Activated CD8-positive, alpha-beta T cell treated with anti-CD3 and anti-CD28 coated beads, Interleukin-2, amount 10 ng/mL, durations not matched to agents 7 days and 5 days (primary cell): ENCODE results near the gene HELQ. TPM values are rescaled to one million over a fixed set of nuclear protein-coding genes. Genes with fewer than 3 reads are reported as not detected.
A peak's percentile ranks its signal among the peaks of the same experiment; 100 is the strongest.

Experiments used
- ATAC-seq: fragments of 150-1000 bp; cut with Tn5 transposase; one replicate; pipeline ENCODE4 v1.10.0; 2021; ENCODE audit warnings: moderate library complexity
- CTCF ChIA-PET: fragments of 350-600 bp; sonication (Branson Sonifier 250); formaldehyde crosslinking; loops from one replicate; lab custom pipeline; 2021; ENCODE audit warnings: antibody characterized with exemption; lab: Charles Lee
- POLR2A ChIA-PET: fragments of 350-600 bp; sonication (Branson Sonifier 250); formaldehyde crosslinking; loops from one replicate; lab custom pipeline; 2021; ENCODE audit warnings: antibody characterized with exemption; lab: Charles Lee
- DNase-seq: peaks from one replicate; pipeline ENCODE4 v3.0.0-alpha.2; 2020
- H3K27ac Mint-ChIP-seq: one replicate; pipeline ENCODE4 v1.8.0; 2021; ENCODE audit warnings: mild to moderate bottlenecking, mixed read lengths
- H3K27me3 Mint-ChIP-seq: one replicate; pipeline ENCODE4 v1.8.0; 2021; ENCODE audit warnings: low read depth, mixed read lengths
- H3K36me3 Mint-ChIP-seq: one replicate; pipeline ENCODE4 v1.8.0; 2021; ENCODE audit warnings: low read depth, mixed read lengths
- H3K4me1 Mint-ChIP-seq: one replicate; pipeline ENCODE4 v1.8.0; 2021; ENCODE audit warnings: low read depth, mixed read lengths
- H3K4me3 Mint-ChIP-seq: one replicate; pipeline ENCODE4 v1.8.0; 2021; ENCODE audit warnings: mild to moderate bottlenecking, mixed read lengths
- H3K9me3 Mint-ChIP-seq: one replicate; pipeline ENCODE4 v1.8.0; 2022; ENCODE audit warnings: mixed read lengths; ENCODE audit not compliant: insufficient read depth
- total RNA-seq, 2 experiments: library from RNA; stranded (reverse); gene quantifications; one replicate each; pipeline ENCODE4 v1.2.3, GENCODE V29; 2021

Gene HELQ
- total RNA-seq, 2 experiments from 2014 or later, result 17.5 to 18.6 TPM

DNA sequence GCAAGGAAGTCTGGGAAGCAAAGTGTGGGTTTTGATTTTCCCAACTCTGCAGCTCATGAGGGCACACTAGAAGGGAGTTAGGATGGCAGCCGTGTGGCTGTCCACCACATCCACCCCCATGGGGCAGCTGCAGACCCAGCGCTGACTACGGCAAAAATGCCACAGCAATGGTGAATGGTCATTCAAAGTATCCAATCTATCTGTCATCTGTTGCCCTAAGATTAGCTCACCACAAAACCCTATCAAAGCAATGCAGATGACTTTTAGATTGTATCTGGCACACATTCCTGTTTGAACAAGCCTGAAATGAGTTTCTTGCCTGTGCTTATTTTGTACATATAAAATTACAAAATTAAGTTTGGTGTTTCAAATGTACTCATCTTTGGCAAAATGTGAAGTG lies 91.3 kb downstream of the HELQ start:
- no peaks in the 10 kb centered on the region for H3K9me3 Mint-ChIP-seq
- H3K36me3 Mint-ChIP-seq, result no peaks in the 10 kb centered on the region
- peaks cover 3% of the 10 kb centered on the region for H3K4me1 Mint-ChIP-seq
- DNase-seq (no peak), ATAC-seq (no peak)
- no peak overlapping the region for H3K27ac Mint-ChIP-seq
- CTCF ChIA-PET, result interaction anchor here (1.1 kb wide), 1 partner anchor 15 kb away, joined by 3 read pairs; no protein-coding TSS in a partner anchor
- POLR2A ChIA-PET, result no interaction called here
- peaks cover 9% of the 10 kb centered on the region for H3K27me3 Mint-ChIP-seq
- H3K4me3 Mint-ChIP-seq, result no peak overlapping the region

- CTCF ChIA-PET, result interaction anchor here (0.7 to 2.4 kb wide), 14 partner anchors 11 to 284 kb away, joined by 3 to 11 read pairs (median 4); partner anchors contain the start of gene ABRAXAS1
- Mint-ChIP-seq H3K4me3 (no peak overlapping the region), H3K36me3 (no peaks in the 10 kb centered on the region), H3K4me1 (no peaks in the 10 kb centered on the region), H3K9me3 (no peaks in the 10 kb centered on the region), H3K27ac (no peak overlapping the region), H3K27me3 (peaks cover 9% of the 10 kb centered on the region)
- no peak for DNase-seq
- peak; percentile 60 for ATAC-seq
- POLR2A ChIA-PET, result interaction anchor here (0.6 kb wide), 1 partner anchor 40 kb away, joined by 3 read pairs; no protein-coding TSS in a partner anchor
Observed at GRCh38 chr4:83362492-83363329, 92.9 kb downstream of the HELQ start.

GRCh38 chr4:83361416-83362103 lies 94.1 kb downstream of the HELQ start:
- H3K4me3 Mint-ChIP-seq, result no peak overlapping the region
- POLR2A ChIA-PET, result no interaction called here
- no peaks in the 10 kb centered on the region for H3K36me3 Mint-ChIP-seq
- ATAC-seq, result no peak
- no peak for DNase-seq
- CTCF ChIA-PET, result interaction anchor here (0.7 to 2.4 kb wide), 13 partner anchors 9 to 285 kb away, joined by 3 to 11 read pairs (median 4); partner anchors contain the start of gene ABRAXAS1
- H3K27me3 Mint-ChIP-seq, result peaks cover 9% of the 10 kb centered on the region
- no peak overlapping the region for H3K27ac Mint-ChIP-seq
- peaks cover 10% of the 10 kb centered on the region for H3K4me1 Mint-ChIP-seq
- no peaks in the 10 kb centered on the region for H3K9me3 Mint-ChIP-seq

- ChIA-PET POLR2A (no interaction called here), CTCF (interaction anchor here (0.8 to 1.3 kb wide), 3 partner anchors 30 to 84 kb away, joined by 3 read pairs; no protein-coding TSS in a partner anchor)
- Mint-ChIP-seq H3K4me3 (no peak overlapping the region), H3K27ac (no peak overlapping the region), H3K9me3 (no peaks in the 10 kb centered on the region), H3K36me3 (no peaks in the 10 kb centered on the region), H3K4me1 (peaks cover 10% of the 10 kb centered on the region), H3K27me3 (no peaks in the 10 kb centered on the region)
- DNase-seq, result no peak
- no peak for ATAC-seq
Observed at GRCh38 chr4:83360018-83360417, 95.6 kb downstream of the HELQ start.

GRCh38 chr4:83358410-83358809 lies 97.2 kb downstream of the HELQ start:
- ChIA-PET CTCF (interaction anchor here (1.3 kb wide), 1 partner anchor 31 kb away, joined by 3 read pairs; no protein-coding TSS in a partner anchor), POLR2A (no interaction called here)
- Mint-ChIP-seq H3K27ac (no peak overlapping the region), H3K4me3 (no peak overlapping the region), H3K9me3 (peaks cover 3% of the 10 kb centered on the region), H3K4me1 (peaks cover 10% of the 10 kb centered on the region), H3K27me3 (no peaks in the 10 kb centered on the region), H3K36me3 (no peaks in the 10 kb centered on the region)
- DNase-seq (no peak), ATAC-seq (no peak)

Other genes with a start within 250 kb of the HELQ start
- gene COQ2, start 171.0 kb downstream of the HELQ start, total RNA-seq, result 10 to 100 TPM; 21.3 to 21.9 TPM
- gene HPSE, start 121.0 kb downstream of the HELQ start, total RNA-seq, result 10 to 100 TPM; 17.8 to 19.0 TPM
- 10 to 100 TPM; 69.7 to 72.1 TPM for gene MRPS18C, start 235 bp upstream of the HELQ start, total RNA-seq
- 10 to 100 TPM; 10.3 to 14.0 TPM for gene ABRAXAS1, start 29.3 kb upstream of the HELQ start, total RNA-seq
- 1 to 10 TPM; 2.8 to 2.9 TPM for gene GPAT3, start 80.3 kb upstream of the HELQ start, total RNA-seq